Astrocyte (in vitro differentiated cells and primary cell): ENCODE measurements around the gene SLC6A13.

Experiments used
- EZH2 ChIP-seq: IDR thresholded peaks from 2 replicates; pipeline ENCODE4 v1.6.1; 2012; ENCODE audit warnings: mild to moderate bottlenecking, low read length, inconsistent platforms; ENCODE audit not compliant: insufficient read depth
- TF ChIP-seq, protein P1 (sequence below): IDR thresholded peaks from 2 replicates; pipeline ENCODE4 v1.5.1; 2011; ENCODE audit warnings: low read depth, mild to moderate bottlenecking, inconsistent platforms, low read length, moderate library complexity; ENCODE audit not compliant: insufficient read depth

DNA sequence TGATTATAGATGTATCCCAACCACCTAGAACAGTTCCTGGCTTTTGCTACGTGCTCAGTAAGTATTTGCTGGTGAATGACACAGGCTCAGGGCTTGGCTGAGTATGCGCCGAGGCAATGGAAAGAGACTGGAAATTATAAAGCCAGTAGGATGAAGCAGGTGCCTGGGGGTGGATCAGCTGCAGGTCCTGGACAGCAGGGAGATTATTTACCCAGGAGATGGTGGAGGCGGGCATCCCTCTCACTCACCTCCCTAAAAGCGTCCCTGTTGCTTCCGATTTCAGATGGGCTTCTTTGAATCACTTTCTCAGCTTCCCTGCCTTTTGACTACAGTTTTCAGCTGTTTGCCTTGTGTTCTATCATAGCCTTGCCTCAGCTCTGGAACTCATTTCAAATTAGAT, 6.4 kb downstream of the SLC6A13 start:
- TF ChIP-seq, protein P1, sequence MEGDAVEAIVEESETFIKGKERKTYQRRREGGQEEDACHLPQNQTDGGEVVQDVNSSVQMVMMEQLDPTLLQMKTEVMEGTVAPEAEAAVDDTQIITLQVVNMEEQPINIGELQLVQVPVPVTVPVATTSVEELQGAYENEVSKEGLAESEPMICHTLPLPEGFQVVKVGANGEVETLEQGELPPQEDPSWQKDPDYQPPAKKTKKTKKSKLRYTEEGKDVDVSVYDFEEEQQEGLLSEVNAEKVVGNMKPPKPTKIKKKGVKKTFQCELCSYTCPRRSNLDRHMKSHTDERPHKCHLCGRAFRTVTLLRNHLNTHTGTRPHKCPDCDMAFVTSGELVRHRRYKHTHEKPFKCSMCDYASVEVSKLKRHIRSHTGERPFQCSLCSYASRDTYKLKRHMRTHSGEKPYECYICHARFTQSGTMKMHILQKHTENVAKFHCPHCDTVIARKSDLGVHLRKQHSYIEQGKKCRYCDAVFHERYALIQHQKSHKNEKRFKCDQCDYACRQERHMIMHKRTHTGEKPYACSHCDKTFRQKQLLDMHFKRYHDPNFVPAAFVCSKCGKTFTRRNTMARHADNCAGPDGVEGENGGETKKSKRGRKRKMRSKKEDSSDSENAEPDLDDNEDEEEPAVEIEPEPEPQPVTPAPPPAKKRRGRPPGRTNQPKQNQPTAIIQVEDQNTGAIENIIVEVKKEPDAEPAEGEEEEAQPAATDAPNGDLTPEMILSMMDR, result no peak
- no peak for TF ChIP-seq EZH2
